ENCODE measurements around the gene ACTBL2.

DNA sequence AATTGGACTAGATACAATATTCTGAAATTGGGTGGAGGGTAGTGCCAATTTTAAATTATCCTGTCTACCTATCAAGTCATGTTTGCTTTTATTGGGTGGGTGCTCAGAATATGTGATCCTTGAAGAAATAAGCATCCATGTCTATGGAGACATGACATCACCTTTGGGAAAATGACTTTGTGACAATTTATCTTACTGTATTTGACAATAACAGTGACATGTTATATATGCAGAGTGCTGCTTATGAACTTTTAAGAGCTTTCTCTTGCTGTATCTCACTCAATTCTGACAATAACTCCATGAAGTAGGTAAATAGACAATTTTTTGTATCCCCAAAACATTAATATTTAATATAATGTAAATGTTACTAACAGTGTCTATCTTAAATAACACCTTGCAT lies 15.1 kb upstream of the ACTBL2 start:
- TF ChIP-seq, protein P1, sequence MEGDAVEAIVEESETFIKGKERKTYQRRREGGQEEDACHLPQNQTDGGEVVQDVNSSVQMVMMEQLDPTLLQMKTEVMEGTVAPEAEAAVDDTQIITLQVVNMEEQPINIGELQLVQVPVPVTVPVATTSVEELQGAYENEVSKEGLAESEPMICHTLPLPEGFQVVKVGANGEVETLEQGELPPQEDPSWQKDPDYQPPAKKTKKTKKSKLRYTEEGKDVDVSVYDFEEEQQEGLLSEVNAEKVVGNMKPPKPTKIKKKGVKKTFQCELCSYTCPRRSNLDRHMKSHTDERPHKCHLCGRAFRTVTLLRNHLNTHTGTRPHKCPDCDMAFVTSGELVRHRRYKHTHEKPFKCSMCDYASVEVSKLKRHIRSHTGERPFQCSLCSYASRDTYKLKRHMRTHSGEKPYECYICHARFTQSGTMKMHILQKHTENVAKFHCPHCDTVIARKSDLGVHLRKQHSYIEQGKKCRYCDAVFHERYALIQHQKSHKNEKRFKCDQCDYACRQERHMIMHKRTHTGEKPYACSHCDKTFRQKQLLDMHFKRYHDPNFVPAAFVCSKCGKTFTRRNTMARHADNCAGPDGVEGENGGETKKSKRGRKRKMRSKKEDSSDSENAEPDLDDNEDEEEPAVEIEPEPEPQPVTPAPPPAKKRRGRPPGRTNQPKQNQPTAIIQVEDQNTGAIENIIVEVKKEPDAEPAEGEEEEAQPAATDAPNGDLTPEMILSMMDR (IDR thresholded peaks at IDR 0.05; ENCODE audit: low read length), result no peak
- TF ChIP-seq EZH2 (IDR thresholded peaks at IDR 0.05; ENCODE audit: borderline replicate concordance, low read length), result no peak
